Esophagus muscularis mucosa (tissue), 4 donors: ENCODE measurements around the gene ARSB. TPM values are rescaled to one million over a fixed set of nuclear protein-coding genes. Genes with fewer than 3 reads are reported as not detected.
A peak's percentile ranks its signal among the peaks of the same experiment; 100 is the strongest.

Experiments
- DNase-seq: peaks from one replicate; pipeline ENCODE4 v3.0.0-alpha.2; 2017; ENCODE audit errors: extremely low spot score
- H3K27ac ChIP-seq, 4 donors: fragments of 200-600 bp; sonication (generic); replicated peaks in 1 of 4; 1 replicate in 3 of 4; 2 replicates in 1 of 4; pipeline ENCODE4 v1.5.1; 2016 to 2019; ENCODE audit warnings: mild to moderate bottlenecking in 1 of 4
- H3K27me3 ChIP-seq, 4 donors: fragments of 200-600 bp; sonication (generic); one replicate each; pipeline versions ENCODE4 v1.5.1 to v1.6.0; 2016 to 2019
- H3K36me3 ChIP-seq, 4 donors: fragments of 200-600 bp; sonication (generic); one replicate each; pipeline ENCODE4 v1.5.1; 2016 to 2019
- H3K4me1 ChIP-seq, 4 donors: fragments of 200-600 bp; sonication (generic); one replicate each; pipeline ENCODE4 v1.5.1; 2016 to 2019
- H3K4me3 ChIP-seq, 4 donors: fragments of 200-600 bp; sonication (generic); 1 replicate in 2 of 4; 2 replicates in 2 of 4; pipeline ENCODE4 v1.5.1; 2016 to 2019; ENCODE audit warnings: mild to moderate bottlenecking in 4 of 4, moderate library complexity in 1 of 4
- H3K9me3 ChIP-seq, 4 donors: fragments of 200-600 bp; sonication (generic); 1 replicate in 3 of 4; 2 replicates in 1 of 4; pipeline ENCODE4 v1.5.1; 2016 to 2019
- EP300 ChIP-seq: sonication (generic); formaldehyde crosslinking; IDR thresholded peaks from one replicate; pipeline ENCODE4 v1.6.1; 2017; ENCODE audit warnings: antibody characterized with exemption
- POLR2A ChIP-seq: fragments of 450-650 bp; IDR thresholded peaks from one replicate; pipeline ENCODE4 v1.6.1; 2017; ENCODE audit warnings: antibody characterized with exemption, moderate library complexity, mild to moderate bottlenecking, low read depth
- POLR2AphosphoS5 ChIP-seq, 2 donors: sonication (generic); formaldehyde crosslinking; IDR thresholded peaks; one replicate each; pipeline ENCODE4 v1.6.1; 2017; ENCODE audit warnings: antibody characterized with exemption in 2 of 2
- WGBS: methylation state at CpG from one replicate; pipeline ENCODE4 v1.1.5; 2018; 5-methylcytosine and 5-hydroxymethylcytosine counted together
- intact Hi-C: fragments of 100-400 bp; cut with DNase I; formaldehyde crosslinking; loops from one replicate; pipeline ENCODE4 v1.15.1; 2023
- total RNA-seq, 4 donors: library from RNA; depleted of rRNA; stranded (reverse); fragments of >200 nt; gene quantifications; one replicate each; pipeline versions ENCODE4 v1.1.0 to v1.2.1, GENCODE V29; 2016
- TF ChIP-seq, protein P1 (sequence below), 3 experiments: fragments of 200-600 bp in 2 of 3; fragments of 450-650 bp in 1 of 3; sonication (generic) in 2 of 3; IDR thresholded peaks; one replicate each; pipeline ENCODE4 v1.5.1; 2017 to 2019; ENCODE audit warnings: antibody characterized with exemption in 3 of 3, mild to moderate bottlenecking in 2 of 3, moderate library complexity in 1 of 3

The ARSB gene
- total RNA-seq, 4 donors from 2014 or later, result 58.0 to 103 (median 67.5) TPM

DNA sequence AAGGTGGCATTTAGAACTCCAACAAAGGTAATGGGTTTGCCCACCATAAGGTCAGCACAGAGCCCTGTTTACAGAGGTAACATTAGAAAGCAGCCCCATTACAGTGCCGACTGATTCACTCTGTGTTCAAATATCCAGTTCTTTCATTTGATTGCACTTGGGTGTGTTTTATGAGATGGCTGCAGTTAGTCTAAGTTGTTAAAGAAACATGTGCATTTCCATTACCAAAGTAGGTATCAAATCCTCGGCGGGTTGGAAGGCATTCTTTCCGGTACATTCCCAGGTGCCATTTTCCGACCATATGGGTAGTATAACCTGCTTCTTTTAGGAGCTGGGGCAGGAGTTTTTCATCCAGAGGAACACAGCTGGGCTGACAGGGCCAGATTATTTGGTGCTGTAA, 16.3 kb downstream of the ARSB start:
- intact Hi-C loops, result loop anchor here (5.0 to 10.0 kb wide), 3 partner anchors 324 to 501 kb away; partner anchors contain the start of gene LHFPL2

DNA sequence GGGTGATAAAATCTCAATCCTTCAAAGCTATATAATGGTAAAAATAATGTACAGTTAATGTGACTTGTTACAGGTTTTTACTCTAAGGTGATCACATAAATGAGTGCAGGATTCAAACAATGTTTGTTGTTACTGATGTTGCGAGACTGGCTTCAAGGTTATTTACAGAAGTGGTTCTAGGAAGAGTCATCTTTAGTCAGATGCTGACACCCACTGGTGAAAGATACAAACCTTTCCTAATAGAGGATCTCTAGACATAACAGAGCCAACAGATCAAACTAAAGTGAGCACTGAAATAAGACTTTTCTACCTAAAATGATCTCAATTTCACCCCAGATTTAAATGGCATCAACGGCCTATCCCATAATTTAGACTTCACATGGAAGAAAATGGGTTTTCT, 20.2 kb downstream of the ARSB start:
- Histone ChIP-seq H3K4me3 (no peak overlapping the region), H3K36me3 (peaks cover 0 to 52% (median 11%) of the 10 kb centered on the region in 4 donors), H3K27me3 (no peaks in the 10 kb centered on the region), H3K27ac (no peak overlapping the region), H3K9me3 (no peaks in the 10 kb centered on the region), H3K4me1 (no peaks in the 10 kb centered on the region)
- TF ChIP-seq, protein P1, sequence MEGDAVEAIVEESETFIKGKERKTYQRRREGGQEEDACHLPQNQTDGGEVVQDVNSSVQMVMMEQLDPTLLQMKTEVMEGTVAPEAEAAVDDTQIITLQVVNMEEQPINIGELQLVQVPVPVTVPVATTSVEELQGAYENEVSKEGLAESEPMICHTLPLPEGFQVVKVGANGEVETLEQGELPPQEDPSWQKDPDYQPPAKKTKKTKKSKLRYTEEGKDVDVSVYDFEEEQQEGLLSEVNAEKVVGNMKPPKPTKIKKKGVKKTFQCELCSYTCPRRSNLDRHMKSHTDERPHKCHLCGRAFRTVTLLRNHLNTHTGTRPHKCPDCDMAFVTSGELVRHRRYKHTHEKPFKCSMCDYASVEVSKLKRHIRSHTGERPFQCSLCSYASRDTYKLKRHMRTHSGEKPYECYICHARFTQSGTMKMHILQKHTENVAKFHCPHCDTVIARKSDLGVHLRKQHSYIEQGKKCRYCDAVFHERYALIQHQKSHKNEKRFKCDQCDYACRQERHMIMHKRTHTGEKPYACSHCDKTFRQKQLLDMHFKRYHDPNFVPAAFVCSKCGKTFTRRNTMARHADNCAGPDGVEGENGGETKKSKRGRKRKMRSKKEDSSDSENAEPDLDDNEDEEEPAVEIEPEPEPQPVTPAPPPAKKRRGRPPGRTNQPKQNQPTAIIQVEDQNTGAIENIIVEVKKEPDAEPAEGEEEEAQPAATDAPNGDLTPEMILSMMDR (IDR thresholded peaks at IDR 0.05), result peak; percentile 26 to 40 (median 34)
- no peak for TF ChIP-seq POLR2A
- TF ChIP-seq EP300, result no peak
- no peak for TF ChIP-seq POLR2AphosphoS5 (IDR thresholded peaks at IDR 0.05)
- intact Hi-C loops, result loop anchor here (5.0 to 10.0 kb wide), 3 partner anchors 320 to 498 kb away; partner anchors contain the start of gene LHFPL2
- DNase-seq, result no peak
- WGBS, result 49% methylated on average over 2 of the region's 2 CpGs

More for the DNA sequence above, 16.3 kb downstream of the ARSB start:
- peaks cover 13 to 26% (median 20%) of the 10 kb centered on the region in 4 donors for H3K4me1 ChIP-seq
- WGBS, result 91% methylated on average over 5 of the region's 5 CpGs
- H3K36me3 ChIP-seq, result peaks cover 0 to 27% (median 5%) of the 10 kb centered on the region in 4 donors
- no peak overlapping the region for H3K4me3 ChIP-seq
- DNase-seq, result no peak
- no peak for TF ChIP-seq EP300
- TF ChIP-seq, protein P1 (IDR thresholded peaks at IDR 0.05), result no peak
- TF ChIP-seq POLR2A, result no peak
- TF ChIP-seq POLR2AphosphoS5 (IDR thresholded peaks at IDR 0.05), result no peak
- no peaks in the 10 kb centered on the region for H3K27me3 ChIP-seq
- H3K9me3 ChIP-seq, result no peaks in the 10 kb centered on the region
- H3K27ac ChIP-seq, result no peak overlapping the region

DNA sequence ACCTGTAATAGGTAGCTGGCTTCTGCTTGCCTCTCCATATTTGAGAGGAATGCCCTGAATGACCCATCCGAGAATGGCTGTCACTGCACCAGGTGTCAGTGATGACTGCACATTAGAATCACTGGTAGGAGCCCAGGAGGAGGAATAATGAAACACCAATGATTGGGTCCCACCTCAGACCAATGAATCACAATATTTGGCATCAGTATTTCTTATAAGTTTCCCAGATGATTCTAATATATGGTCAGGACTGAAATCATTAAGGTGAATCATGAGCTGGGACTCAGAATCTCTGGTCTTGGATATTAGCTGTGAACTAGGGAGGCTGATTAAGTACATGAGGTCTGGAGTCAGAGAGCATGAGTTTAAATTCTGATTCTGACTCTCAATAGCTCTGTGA, 23.4 kb downstream of the ARSB start:
- 100% methylated on average over 1 of the region's 1 CpG for WGBS
- H3K4me3 ChIP-seq, result no peak overlapping the region
- no peaks in the 10 kb centered on the region for H3K9me3 ChIP-seq
- peaks cover 0 to 32% (median 9%) of the 10 kb centered on the region in 4 donors for H3K36me3 ChIP-seq
- intact Hi-C loops, result loop anchor here (10.0 kb wide), 1 partner anchor 317 kb away; the partner anchor contains the start of gene LHFPL2
- H3K4me1 ChIP-seq, result no peaks in the 10 kb centered on the region
- TF ChIP-seq, protein P1 (IDR thresholded peaks at IDR 0.05), result no peak
- TF ChIP-seq EP300 (no peak), POLR2A (no peak), POLR2AphosphoS5 (IDR thresholded peaks at IDR 0.05) (no peak)
- H3K27me3 ChIP-seq, result no peaks in the 10 kb centered on the region
- H3K27ac ChIP-seq, result no peak overlapping the region
- DNase-seq, result no peak

DNA sequence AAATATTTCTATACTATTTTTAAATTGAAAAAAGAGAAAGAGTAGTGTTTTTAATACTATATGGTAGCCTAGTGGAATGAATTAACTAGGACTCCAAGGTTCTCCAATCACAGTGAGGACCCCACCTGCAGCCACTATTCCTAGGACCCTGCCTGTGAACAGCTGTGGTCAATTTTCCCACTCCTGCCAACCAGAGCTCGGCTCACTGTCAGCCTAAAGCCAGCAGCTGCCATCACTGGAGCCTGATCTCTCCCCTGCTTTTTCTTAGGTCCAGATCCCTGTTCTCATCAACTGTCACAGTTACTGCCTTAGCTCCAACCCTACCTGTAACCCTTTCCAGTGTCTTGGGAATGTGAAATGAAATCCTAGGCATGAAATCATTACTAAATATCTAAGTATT, 25.3 kb downstream of the ARSB start:
- H3K27me3 ChIP-seq, result no peaks in the 10 kb centered on the region
- TF ChIP-seq EP300 (no peak), POLR2A (no peak), POLR2AphosphoS5 (IDR thresholded peaks at IDR 0.05) (no peak)
- TF ChIP-seq, protein P1 (IDR thresholded peaks at IDR 0.05), result no peak
- WGBS, result 94% methylated on average over 1 of the region's 1 CpG
- intact Hi-C loops, result loop anchor here (10.0 kb wide), 1 partner anchor 315 kb away; the partner anchor contains the start of gene LHFPL2
- no peak for DNase-seq
- H3K27ac ChIP-seq, result no peak overlapping the region
- no peaks in the 10 kb centered on the region for H3K9me3 ChIP-seq
- H3K36me3 ChIP-seq, result peaks cover 0 to 39% (median 9%) of the 10 kb centered on the region in 4 donors
- no peak overlapping the region for H3K4me3 ChIP-seq
- H3K4me1 ChIP-seq, result no peaks in the 10 kb centered on the region
